Myocyte (in vitro differentiated cells): Measurements from ENCODE around the gene EMX2. TPM values are rescaled to one million over a fixed set of nuclear protein-coding genes. Genes with fewer than 3 reads are reported as not detected.
"Not testable (repeated sequence)": the region's sequence is repeated elsewhere in the genome, so short reads cannot be mapped to it uniquely, and the experiment has no call there.

Experiments used
- DNase-seq: peaks from one replicate; pipeline ENCODE4 v3.0.0-alpha.2; 2012; ENCODE audit warnings: low read depth
- total RNA-seq: library from RNA; depleted of rRNA; stranded (reverse); fragments of >200 nt; gene quantifications from 2 replicates; pipeline ENCODE4 v1.2.3, GENCODE V29; 2014

Gene EMX2
- total RNA-seq, 1 donor from 2014 or later = not detected

DNA sequence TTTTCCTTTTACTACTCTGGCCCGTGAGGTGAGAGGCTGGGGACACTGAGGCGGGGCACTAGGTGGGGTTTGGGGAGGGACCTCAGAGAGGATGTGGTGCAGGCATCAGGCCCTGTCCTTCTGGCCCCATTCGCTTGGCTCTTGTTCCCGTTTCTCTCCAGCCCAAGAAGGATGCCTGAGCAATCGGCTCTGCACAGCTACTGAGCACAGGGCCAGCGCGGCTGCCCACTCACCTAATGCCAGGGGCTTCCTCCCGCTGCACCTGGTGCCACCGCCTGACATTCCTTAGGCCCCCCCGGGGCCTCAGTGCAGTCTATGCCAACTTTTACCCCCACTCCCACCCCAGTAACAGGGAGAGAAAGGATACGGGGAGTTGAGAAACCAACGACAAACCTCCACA, 12.5 kb downstream of the EMX2 start:
- no peak for DNase-seq

DNA sequence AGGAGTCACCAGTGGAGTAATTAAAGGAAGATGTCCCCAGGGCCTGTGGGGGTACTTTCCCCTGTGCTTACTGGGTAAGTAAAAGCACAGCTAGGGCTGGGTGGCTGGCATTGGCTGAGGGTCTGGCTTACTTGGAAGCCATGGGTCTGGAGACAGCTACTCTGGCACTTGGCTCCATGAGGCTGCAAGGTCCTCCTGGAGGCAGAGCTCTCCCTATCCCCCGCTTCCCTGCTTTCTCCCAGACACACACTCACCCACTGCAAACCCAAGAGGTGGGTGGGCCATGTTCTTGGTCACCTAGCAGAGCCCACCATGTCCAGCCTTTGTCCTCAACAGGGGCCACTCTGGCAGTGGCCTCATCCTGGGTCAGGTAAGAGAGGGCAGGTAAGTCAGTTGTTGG, 13.3 kb downstream of the EMX2 start:
- DNase-seq = no peak

DNA sequence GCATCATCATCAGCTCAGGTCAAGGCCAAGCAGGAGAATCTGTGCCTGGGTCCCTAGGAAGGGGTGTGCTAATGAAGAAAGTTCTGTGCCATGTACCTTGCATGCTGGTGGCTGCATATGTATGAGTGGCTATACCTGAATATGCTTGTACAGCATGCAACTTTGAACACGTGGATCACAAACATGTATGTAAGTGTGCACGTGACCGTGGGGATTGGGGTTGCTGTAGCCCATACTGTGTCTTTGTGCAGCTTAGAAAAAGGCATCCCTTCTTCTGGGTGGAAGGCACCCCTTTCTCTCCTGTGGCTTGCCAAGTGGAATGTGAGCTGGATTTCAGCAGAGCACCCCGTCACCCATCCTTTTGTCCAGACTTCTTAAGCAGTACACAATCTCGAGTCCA, 13.8 kb downstream of the EMX2 start:
- no peak for DNase-seq

DNA sequence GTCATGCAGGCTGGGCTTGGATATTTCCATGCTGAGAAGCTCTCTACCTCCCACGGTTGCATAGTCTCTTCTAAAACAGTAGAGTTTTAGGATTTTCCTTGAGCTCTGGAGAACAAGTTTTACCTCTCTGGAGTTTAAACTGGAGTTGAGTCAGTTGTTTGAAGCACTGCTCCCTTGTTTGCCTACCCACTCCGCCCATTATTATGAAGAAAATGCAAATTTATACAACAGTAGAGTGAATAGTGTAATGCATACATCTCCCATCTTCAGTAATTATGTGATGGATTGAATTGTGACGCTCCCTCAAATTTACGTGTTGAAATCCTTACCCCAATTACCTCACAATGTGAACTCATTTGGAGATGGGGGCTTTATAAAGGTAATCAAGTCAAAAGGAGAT, 17.2 kb downstream of the EMX2 start:
- no peak for DNase-seq

DNA sequence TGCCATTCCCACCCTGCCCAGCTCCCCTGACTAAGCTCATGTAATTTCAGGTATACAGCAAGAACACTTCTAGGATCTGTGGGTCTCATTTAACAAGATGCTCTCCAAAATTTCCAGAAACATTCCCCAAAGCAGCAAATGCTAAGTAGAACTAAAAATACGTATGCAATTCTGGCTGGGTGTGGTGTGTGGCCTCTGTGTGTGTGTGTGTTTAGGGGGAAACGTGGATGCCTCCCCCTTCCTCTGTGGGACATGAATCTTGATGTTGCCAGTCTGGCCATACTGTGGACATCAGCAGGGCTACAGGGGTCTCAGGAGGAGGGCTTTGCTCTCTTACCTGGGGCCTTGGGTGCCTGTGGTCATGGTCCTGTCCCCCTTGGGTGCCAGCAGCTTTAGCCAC, 18.4 kb downstream of the EMX2 start:
- no peak for DNase-seq

DNA sequence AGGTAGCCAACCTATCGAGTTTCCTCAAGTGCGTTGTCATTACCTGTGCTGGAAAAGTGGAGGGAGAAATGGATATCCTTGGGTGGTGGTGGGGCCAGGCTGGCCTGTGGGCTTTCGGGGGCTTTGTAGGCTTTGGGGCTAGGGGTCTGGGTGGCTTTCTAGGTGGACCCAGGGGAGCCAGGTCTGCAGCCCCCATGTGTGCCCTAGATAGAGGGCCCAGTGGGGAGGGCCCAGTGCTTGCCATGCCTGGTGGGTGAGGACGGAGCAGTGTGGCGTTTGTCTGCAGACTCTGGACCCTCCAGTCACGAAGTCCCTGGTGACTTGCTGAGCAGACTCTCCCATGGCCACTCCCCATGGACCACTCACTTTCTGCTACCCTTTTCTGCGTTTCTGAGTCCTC, 19.7 kb downstream of the EMX2 start:
- DNase-seq = no peak

DNA sequence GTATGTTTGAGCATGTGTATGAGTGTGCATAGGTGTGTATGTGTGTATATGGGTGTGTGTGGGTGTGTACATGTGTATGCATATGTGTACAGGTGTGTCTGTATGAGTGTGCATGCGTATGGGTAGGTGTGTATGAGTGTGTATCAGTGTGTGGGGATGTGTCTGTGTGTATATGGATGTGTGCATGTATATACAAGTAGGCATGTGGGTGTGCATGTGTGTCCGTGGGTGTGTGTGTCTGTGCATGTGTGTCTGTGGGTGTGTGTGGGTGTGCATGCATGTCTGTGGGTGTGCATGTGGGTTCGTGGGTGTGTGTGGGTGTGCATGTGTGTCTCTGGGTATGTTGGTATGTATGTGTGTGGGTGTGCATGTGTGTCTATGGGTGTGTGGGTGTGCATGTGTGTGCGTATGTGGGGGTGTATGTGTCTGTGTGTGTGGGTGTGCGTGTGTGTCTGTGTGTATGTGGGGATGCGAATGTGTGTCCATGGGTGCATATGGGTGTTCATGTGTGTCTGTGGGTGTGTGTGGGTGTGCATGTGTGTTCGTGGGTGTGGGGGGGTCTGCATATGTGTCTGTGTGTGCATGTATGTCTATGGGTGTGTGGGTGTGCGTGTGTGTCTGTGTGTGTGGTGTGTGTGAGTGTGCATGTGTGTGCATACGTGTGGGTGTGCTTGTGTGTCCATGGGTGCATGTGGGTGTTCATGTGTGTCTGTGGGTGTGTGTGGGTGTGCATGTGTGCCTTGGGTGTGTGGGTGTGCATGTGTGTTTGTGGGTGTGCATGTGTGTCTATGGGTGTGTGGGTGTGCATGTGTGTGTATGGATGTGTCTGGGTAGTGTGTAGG, 20.6 kb downstream of the EMX2 start:
- no peak for DNase-seq

DNA sequence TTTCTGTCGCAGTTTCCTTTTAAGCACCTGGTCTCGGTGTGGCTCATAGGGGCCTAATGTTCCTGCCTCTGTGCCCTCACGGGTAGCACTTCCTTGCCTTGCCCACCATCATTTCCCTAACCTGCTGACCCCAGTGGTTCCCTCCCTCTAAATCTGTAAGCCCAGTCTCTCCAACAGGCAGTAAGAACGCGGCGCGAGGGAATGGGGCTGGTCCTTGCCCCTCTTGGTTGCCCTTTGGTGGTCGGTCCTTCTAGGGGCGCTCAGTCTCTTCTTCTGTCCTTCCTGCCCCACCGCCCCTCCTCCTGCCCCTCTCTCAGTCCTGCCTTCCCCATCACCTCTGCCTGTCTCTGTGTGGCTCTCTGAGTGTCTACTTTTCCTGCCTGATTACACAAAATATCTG, 21.2 kb downstream of the EMX2 start:
- no peak for DNase-seq

DNA sequence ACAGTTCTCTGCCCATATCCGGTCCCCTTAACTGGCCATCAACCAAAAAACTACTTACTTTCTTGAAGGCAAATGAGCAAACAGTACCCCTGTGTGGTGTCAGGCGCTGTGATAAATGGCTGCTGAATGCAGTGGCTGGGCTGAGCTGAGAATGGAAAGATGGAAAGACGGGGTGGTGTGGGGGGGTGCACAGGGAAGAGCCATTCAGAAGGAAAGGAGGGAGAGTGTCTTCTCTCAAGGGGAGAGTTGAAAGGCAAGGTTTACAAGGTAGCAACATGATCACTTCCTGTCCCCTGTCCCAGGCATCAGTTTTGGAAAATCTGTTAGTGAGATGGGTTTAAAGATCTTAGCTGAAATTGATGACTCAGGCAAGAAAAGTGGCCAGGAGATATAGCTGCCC, 22.5 kb downstream of the EMX2 start:
- no peak for DNase-seq

DNA sequence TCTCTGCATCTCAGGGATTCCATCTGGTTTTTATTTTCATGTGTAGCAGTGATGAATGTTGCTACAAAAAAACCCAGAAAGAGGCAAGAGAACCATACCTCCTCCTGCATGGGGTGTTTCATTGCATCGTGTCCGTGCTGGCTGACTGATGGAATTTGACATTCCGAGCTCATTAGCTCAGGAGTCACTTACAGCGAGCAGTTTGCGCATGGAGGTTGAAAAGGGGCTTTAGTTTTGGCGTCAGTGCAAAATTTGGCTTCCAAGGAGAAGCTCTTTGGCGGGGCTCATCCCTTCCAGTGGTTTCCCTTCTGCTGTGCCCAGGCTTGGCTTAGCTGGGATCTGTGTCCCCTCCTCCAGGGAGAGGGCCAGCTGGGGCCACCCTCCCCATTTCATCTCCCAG, 25.8 kb downstream of the EMX2 start:
- no peak for DNase-seq

DNA sequence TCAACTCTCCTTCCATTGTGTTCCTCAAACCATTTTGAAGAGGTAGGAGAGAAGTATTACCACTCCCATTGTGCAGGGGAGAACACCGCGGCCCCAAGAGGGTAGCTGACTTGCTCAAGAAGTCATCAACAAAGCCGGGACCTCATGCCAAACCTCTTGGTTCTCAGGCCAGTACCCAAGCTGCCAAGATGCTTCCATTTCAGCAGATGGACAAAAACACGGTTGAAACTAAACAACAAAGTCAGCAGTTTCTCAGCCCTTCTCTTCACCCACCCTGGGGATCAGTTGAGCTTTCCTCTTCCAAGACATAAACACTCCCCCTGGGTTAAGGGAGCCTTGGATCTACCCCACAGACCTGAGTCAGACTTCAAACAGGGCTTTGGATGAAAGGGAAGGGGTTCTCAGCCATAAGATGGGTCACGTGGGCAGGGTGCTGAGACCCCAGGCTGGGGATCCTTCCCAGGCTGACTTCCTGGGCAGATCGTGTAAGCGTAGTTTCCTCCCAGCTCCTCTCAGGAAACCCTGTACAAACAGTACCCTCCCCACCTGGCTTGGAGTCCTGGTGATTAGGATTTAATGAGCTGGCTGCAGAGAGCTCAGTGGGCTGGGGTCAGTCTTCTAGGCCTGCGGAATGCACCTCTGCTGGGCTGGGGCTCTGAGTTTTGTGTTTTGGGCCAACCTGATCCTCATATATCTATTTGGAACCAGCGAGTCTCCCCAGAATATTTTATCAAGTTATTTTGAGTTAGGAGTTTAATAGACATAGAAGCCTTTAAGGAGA, 27.3 kb downstream of the EMX2 start:
- DNase-seq = no peak

DNA sequence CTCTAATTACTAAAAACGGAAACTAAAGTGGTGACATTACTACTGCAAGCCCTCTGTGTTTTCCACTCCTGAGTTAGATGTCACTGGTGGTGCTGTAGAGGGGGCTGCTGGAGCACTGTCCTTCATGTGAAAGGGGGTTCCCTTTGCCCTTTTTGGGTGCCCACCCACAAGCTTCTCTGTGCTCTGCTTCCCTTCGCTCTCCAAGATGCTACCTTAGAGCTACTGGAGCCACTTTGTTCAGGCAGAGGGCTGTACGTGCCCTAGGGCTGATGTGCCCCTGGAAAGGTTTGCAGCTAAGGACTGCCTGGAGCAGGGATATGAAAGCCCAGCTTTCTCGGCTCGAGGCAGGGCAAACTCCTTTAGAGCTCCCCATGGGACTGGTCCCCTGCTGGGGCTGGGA, 28.3 kb downstream of the EMX2 start:
- no peak for DNase-seq

DNA sequence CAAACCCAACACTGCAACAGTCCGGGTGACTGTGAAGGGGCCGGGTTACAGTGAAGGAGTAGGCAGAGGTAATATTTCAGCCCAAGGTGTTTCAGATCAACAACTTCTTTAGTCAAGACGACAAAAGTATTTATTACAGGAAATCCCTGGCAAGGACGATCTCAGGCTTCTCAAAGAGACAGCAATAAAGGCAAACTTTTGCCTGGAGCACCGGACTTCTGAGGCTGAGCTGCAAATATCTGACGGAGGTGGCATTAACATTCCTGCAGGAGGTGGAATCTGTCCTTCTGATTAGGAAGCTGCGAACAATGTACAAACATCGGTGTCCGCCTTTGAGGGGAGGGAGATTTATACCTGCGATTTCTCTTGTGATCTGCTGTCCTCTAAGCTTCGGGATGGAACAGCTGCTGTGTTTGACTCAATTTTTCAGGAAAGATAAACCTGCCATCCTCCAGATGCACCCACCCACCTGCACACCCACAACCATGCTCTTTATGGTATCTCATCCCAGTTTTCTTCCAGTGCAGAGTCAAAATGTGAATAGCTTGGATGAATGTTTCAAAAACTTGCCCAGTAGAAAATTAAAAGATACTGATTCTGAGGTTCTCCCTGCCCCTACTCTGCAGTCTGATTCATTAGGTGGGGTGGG, 32.1 kb downstream of the EMX2 start:
- no peak for DNase-seq

DNA sequence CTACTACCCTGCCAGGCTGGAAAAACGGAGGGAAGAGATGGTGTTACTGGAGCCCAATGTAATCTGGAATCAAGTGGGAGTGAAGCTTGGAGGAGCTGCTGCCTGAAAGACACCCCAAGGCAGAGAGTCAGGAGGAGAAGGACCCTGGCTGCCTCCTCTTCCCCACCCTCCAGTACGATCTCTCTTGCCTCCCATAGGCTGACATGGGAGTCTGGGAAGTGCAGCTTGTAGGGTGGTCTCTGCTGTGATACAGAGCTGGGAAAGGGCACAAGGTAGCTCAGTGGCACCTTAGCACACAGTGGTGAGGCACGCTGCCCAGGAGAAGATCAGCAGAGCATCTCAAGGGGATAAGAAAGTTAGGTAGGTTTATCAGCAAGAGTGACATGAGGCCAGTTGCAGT, 35.9 kb downstream of the EMX2 start:
- no peak for DNase-seq

DNA sequence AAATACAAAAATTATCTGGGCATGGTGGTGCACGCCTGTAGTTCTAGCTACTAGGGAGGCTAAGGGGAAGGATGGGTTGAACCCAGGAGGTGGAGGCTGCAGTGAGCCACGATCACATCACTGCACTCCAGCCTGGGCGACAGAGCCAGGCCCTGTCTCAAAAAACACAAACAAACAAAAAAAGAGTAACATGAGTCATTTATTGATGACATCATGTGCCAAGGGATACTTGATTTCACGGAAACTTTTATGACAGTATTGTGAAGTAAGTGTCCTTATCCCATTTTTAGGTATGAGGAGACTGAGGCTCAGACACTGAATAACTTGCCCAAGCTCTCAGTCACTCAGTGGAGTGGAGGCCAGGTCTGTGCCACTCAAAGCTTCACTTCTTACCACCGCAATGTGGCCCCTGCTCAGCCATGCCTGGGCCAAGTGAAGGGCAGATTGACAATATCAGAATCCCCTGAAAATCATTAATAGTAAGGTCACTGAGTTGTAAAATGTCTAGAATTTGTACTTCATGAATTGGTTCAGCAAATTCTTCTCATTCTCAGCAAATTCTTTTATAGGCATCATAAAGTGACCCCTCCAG, 36.5 kb downstream of the EMX2 start:
- no peak for DNase-seq

DNA sequence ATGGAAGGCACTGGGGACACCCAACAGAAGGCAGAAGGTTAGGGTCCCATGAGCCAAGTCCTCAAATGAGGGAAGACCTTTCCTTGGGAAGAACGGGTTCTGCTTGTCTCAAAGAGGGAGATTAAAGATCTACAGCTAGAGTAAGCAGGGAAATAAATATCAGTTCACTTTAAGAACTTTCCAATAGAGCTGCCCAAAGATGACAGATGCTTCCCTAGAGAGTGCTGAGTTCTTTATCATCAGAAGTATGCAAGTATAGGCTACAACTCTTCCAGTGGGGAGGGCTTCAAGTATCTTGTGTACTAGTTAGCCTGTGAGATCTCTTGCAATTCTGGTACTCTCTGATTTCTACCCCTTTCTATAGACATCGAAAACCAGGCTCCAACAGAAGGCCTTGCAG, 39.4 kb downstream of the EMX2 start:
- no peak for DNase-seq

DNA sequence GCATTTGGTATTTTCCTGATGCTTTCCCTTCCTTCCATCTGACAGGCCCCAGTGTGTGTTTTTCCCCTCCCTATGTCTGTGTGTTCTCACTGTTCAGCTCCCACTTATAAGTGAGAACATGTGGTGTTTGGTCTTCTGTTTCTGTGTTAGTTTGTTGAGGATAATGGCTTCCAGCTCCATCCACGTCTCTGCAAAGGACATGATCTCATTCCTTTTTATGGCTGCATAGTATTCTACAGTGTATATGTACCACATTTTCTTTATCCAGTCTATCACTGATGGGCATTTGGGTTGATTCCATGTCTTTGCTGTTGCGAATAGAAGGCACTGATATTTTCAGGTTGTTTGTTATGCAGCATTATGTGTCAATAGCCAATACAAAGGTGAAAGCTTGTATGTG, 42.3 kb downstream of the EMX2 start:
- DNase-seq = not testable (repeated sequence)

DNA sequence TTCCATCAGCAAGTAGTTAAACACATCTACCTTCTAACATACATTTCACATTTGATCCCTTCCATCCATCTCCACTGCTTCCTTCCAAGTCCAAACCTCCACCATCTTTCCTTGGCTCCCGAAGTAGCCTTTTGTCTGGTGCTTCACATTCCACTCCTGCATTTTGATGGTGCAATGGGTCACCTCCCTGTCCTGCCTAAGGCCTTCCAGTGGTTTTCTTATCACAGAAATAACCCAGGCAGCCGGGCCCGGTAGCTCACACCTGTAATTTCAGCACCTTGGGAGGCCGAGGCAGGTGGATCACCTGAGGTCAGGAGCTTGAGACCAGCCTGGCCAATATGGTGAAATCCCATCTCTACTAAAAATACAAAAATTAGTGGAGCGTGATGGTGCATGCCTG, 44.5 kb downstream of the EMX2 start:
- DNase-seq = no peak

DNA sequence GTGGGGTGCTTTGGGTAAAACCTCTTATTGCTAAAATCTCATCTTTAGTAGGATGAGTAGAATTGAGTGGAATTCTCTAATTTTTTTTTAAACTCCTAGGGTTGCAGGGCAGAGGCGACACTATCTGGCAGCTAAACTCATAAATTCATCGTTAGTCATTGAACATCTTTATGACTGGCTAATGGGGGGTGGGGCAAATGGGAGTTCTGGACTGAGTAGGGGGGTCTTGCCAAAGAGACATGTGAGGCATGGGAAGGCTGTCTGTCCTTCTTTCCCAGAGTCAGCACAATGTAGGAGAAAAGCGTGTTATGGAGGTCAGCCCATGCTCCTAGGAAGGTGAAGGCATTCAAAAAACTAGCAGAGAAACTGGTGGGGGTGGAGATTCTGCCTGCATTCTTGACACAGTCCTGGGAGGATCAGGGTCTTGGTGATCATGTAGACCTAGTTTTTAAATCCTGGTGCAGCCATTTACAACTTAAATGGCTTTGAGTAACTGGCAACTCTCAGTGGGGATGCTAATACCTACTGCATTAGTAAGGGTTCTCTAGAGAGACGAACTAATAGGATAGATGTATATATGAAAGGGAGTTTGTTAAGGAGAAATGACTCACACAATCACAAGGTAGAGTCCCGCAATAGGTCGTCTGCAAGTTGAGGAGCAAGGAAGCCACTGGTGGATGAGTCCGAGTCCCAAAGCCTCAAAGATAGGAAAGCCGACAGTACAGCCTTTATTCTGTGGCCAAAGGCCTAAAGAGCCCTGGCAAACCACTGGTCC, 47.7 kb downstream of the EMX2 start:
- no peak for DNase-seq

DNA sequence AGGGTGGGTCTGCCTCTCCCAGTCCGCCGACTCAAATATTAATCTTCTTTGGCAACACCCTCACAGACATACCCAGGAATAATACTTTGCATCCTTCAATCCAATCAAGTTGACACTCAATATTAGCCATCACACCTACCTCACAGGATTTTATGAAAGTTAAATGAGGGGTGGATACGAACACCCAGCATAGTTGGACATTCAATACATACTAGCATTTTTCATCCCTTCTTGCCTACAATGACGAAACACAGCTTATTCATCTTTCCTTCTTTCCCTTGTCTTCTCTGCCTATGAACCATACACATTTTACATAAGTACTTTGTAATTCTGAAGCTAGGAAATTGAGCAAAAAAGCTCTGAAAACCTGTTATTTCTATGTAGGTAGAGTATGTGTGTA, 48.5 kb downstream of the EMX2 start:
- DNase-seq = no peak

DNA sequence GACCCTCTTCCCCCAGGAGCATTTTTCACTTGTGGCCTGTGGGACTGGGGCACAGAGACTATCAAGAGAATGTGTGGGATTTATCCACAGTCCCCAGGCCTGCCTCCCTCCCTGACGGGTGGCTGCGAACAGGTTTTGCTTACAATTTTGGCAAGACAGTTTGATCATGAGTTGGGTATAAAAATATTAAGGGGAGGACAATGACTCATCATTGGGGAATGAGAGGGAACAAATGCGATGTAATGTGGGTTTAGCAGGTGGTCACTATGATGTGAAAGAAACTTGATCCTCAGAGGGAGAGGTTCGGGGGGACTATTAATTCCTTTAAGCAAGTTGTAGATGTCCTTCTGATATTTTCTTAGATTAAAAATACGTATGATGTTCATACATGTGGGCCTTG, 52.2 kb downstream of the EMX2 start:
- peak; percentile 57 for DNase-seq
